Measurements from ENCODE around the gene BLOC1S6.

GRCh38 chr15:45637141-45637540 lies 50.0 kb downstream of the BLOC1S6 start:
- no peak for TF ChIP-seq EZH2 (optimal IDR thresholded peaks at IDR 0.05; ENCODE audit: low read depth, low read length)
- TF ChIP-seq CTCF (IDR thresholded peaks at IDR 0.05; ENCODE audit: low read length), result no peak

All from MM.1S (cell line).